Measurements from ENCODE around the gene HEXIM2. TPM values are rescaled to one million over a fixed set of nuclear protein-coding genes. Genes with fewer than 3 reads are reported as not detected.

The HEXIM2 gene
- polyA plus RNA-seq, 1 of the 3 experiments (the other 2 are of a cell fraction), result 9.3 TPM

- ChIA-PET POLR2A (interaction anchor here (1.1 kb wide), 1 partner anchor 18 kb away, joined by 3 read pairs; no protein-coding TSS in a partner anchor), CTCF (interaction anchor here (0.6 to 10.8 kb wide), 34 partner anchors 9 to 358 kb away, joined by 3 to 209 read pairs (median 4); partner anchors contain the start of genes DCAKD, EFTUD2, HEXIM1 and HEXIM2)
- H3K27ac ChIP-seq (ENCODE audit: low read depth in 2 of 2, low read length in 1 of 2), result peak within 1 kb of the TSS; percentile 93 to 96
- peaks cover 49% of the 10 kb centered on the region for H3K79me2 ChIP-seq (ENCODE audit: insufficient read depth)
- TF ChIP-seq EP300 (IDR thresholded peaks at IDR 0.05; ENCODE audit: borderline replicate concordance in 1 of 2, low read depth in 1 of 2, low read length in 1 of 2) (no peak), TAF1 (IDR thresholded peaks at IDR 0.05; ENCODE audit: borderline replicate concordance, low read depth, low read length) (no peak; the same call in 1 of the 2 replicates), FOSL2 (IDR thresholded peaks at IDR 0.05; ENCODE audit: borderline replicate concordance, low read depth) (no peak), RFX5 (IDR thresholded peaks at IDR 0.05; ENCODE audit: low read length) (no peak), FOXM1 (IDR thresholded peaks at IDR 0.05; ENCODE audit: low read depth) (no peak), FOXJ3 (CRISPR knock-in tag; IDR thresholded peaks at IDR 0.05) (no peak), ZBTB33 (IDR thresholded peaks at IDR 0.05; ENCODE audit: borderline replicate concordance, low read depth) (no peak), NRF1 (IDR thresholded peaks at IDR 0.05; ENCODE audit: low read depth, low read length) (no peak)
- TF ChIP-seq, protein P1, sequence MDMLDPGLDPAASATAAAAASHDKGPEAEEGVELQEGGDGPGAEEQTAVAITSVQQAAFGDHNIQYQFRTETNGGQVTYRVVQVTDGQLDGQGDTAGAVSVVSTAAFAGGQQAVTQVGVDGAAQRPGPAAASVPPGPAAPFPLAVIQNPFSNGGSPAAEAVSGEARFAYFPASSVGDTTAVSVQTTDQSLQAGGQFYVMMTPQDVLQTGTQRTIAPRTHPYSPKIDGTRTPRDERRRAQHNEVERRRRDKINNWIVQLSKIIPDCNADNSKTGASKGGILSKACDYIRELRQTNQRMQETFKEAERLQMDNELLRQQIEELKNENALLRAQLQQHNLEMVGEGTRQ (IDR thresholded peaks at IDR 0.05; ENCODE audit: borderline replicate concordance, low read depth, low read length), result no peak
- no peaks in the 10 kb centered on the region for H3K9me3 ChIP-seq
- no peaks in the 10 kb centered on the region for H3K36me3 ChIP-seq (replicated peaks in 1 of 2; ENCODE audit: control insufficient read depth in 1 of 2, insufficient read depth in 2 of 2, low read length in 1 of 2)
- DNase-seq, result no peak
- peak within 1 kb of the TSS; percentile 90 for H2AFZ ChIP-seq (ENCODE audit: low read depth)
- H3K4me2 ChIP-seq, result peak within 1 kb of the TSS; percentile 94
- no peaks in the 10 kb centered on the region for H3K27me3 ChIP-seq (ENCODE audit: insufficient read depth)
- H3K9ac ChIP-seq, result peak within 1 kb of the TSS; percentile 88
- H3K4me3 ChIP-seq (ENCODE audit: low read depth in 2 of 2, low read length in 1 of 2), result peak within 1 kb of the TSS; percentile 88 to 99
- 0% methylated on average over 13 of the region's 36 CpGs for WGBS (ENCODE audit: low lambda C conversion rate)
- peaks cover 16 to 38% of the 10 kb centered on the region in 2 experiments; a peak in 3 of 4 replicates for H3K4me1 ChIP-seq (ENCODE audit: control insufficient read depth in 1 of 2, insufficient read depth in 2 of 2, low read depth in 1 of 2, low read length in 1 of 2)
- no peaks in the 10 kb centered on the region for H4K20me1 ChIP-seq (ENCODE audit: insufficient read depth)
- H3F3A ChIP-seq (replicated peaks; ENCODE audit: insufficient read depth), result peaks cover 13% of the 10 kb centered on the region
- H3K9me2 ChIP-seq, result no peaks in the 10 kb centered on the region
Observed at GRCh38 chr17:45132320-45132571, 29.4 kb upstream of the HEXIM2 start, which contains the start of gene PLCD3. Gene PLCD3, minus strand, starts transcription at chr17:45132515. Its CDS starts 105 bp downstream, at chr17:45132410.

GRCh38 chr17:45132572-45133463, 28.9 kb upstream of the HEXIM2 start:
- WGBS (ENCODE audit: low lambda C conversion rate), result 7% methylated on average over 6 of the region's 71 CpGs
- Histone ChIP-seq H3K9ac (peak overlapping the region; percentile 88), H3K9me2 (no peaks in the 10 kb centered on the region), H3K4me3 (ENCODE audit: low read depth in 2 of 2, low read length in 1 of 2) (peak overlapping the region; percentile 88 to 99), H3K79me2 (ENCODE audit: insufficient read depth) (peaks cover 43% of the 10 kb centered on the region), H3K27me3 (ENCODE audit: insufficient read depth) (no peaks in the 10 kb centered on the region), H3K9me3 (no peaks in the 10 kb centered on the region), H2AFZ (ENCODE audit: low read depth) (peak overlapping the region; percentile 90), H4K20me1 (ENCODE audit: insufficient read depth) (no peaks in the 10 kb centered on the region), H3K4me2 (peak overlapping the region; percentile 94), H3K36me3 (replicated peaks in 1 of 2; ENCODE audit: control insufficient read depth in 1 of 2, insufficient read depth in 2 of 2, low read length in 1 of 2) (no peaks in the 10 kb centered on the region), H3K4me1 (ENCODE audit: control insufficient read depth in 1 of 2, insufficient read depth in 2 of 2, low read depth in 1 of 2, low read length in 1 of 2) (peaks cover 10 to 33% of the 10 kb centered on the region in 2 experiments; a peak in 2 of 4 replicates), H3F3A (replicated peaks; ENCODE audit: insufficient read depth) (peaks cover 13% of the 10 kb centered on the region), H3K27ac (ENCODE audit: low read depth in 2 of 2, low read length in 1 of 2) (peak overlapping the region; percentile 93 to 96)
- peak; percentile 95 for DNase-seq
- POLR2A ChIA-PET, result interaction anchor here (1.1 kb wide), 1 partner anchor 17 kb away, joined by 3 read pairs; no protein-coding TSS in a partner anchor
- CTCF ChIA-PET, result interaction anchor here (0.6 to 10.8 kb wide), 34 partner anchors 8 to 353 kb away, joined by 3 to 209 read pairs (median 4); partner anchors contain the start of genes DCAKD, EFTUD2, HEXIM1 and HEXIM2
- TF ChIP-seq SMC3 (IDR thresholded peaks at IDR 0.05; ENCODE audit: low read depth, low read length) (peak; percentile 54; the same call in 1 of the 2 replicates), RXRA (IDR thresholded peaks at IDR 0.05; ENCODE audit: borderline replicate concordance, low read depth) (no peak), MEF2A (IDR thresholded peaks at IDR 0.05; ENCODE audit: borderline replicate concordance, low read depth) (no peak), CHD2 (IDR thresholded peaks at IDR 0.05; ENCODE audit: low read length, partially characterized antibody) (no peak), YY1 (IDR thresholded peaks at IDR 0.05; ENCODE audit: low read depth) (no peak), POLR2AphosphoS5 (IDR thresholded peaks at IDR 0.05; ENCODE audit: low read depth, low read length) (peak; percentile 60), SIN3A (IDR thresholded peaks at IDR 0.05; ENCODE audit: borderline replicate concordance, low read depth, low read length) (0 out of 2 replicates have a peak, but pooled peaks have one; percentile 28), RCOR1 (IDR thresholded peaks at IDR 0.05; ENCODE audit: low read length) (0 out of 2 replicates have a peak, but pooled peaks have one; percentile 6), MXI1 (IDR thresholded peaks at IDR 0.05; ENCODE audit: low read depth, low read length) (peak; percentile 49; the same call in 1 of the 2 replicates), RAD21 (IDR thresholded peaks at IDR 0.05; ENCODE audit: low read length) (peak; percentile 84), TAF1 (IDR thresholded peaks at IDR 0.05; ENCODE audit: borderline replicate concordance, low read depth, low read length) (peak; percentile 26; the same call in 1 of the 2 replicates), EZH2phosphoT487 (IDR thresholded peaks at IDR 0.05; ENCODE audit: borderline replicate concordance, low read depth) (no peak), FOXJ3 (CRISPR knock-in tag; IDR thresholded peaks at IDR 0.05) (no peak)
- TF ChIP-seq, protein P1 (IDR thresholded peaks at IDR 0.05; ENCODE audit: borderline replicate concordance, low read depth, low read length), result no peak
- TF ChIP-seq, protein P2, sequence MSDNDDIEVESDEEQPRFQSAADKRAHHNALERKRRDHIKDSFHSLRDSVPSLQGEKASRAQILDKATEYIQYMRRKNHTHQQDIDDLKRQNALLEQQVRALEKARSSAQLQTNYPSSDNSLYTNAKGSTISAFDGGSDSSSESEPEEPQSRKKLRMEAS (IDR thresholded peaks at IDR 0.05; ENCODE audit: low read depth), result peak; percentile 21; the same call in 1 of the 2 replicates
